Naive B cell (primary cell): Measurements from ENCODE around the gene KIAA0513. TPM values are rescaled to one million over a fixed set of nuclear protein-coding genes. Genes with fewer than 3 reads are reported as not detected.

Experiments
- ATAC-seq, 2 donors: fragments of 150-1000 bp; cut with Tn5 transposase; 2 replicates each; pipeline ENCODE4 v1.10.0; 2021; ENCODE audit warnings: low read depth in 2 of 2, mild to moderate bottlenecking in 2 of 2, moderate library complexity in 2 of 2
- DNase-seq: peaks from one replicate; pipeline ENCODE4 v3.0.0; 2022
- H3K27ac Mint-ChIP-seq, 6 donors: one replicate each; pipeline ENCODE4 v1.8.0; 2020 to 2022; ENCODE audit warnings: mild to moderate bottlenecking in 6 of 6, mixed read lengths in 6 of 6, moderate library complexity in 5 of 6, inconsistent platforms in 2 of 6
- H3K27me3 Mint-ChIP-seq, 3 donors: one replicate each; pipeline ENCODE4 v1.8.0; 2021 to 2022; ENCODE audit warnings: mixed read lengths in 3 of 3, mild to moderate bottlenecking in 1 of 3
- H3K36me3 Mint-ChIP-seq, 2 donors: one replicate each; pipeline ENCODE4 v1.8.0; 2020 to 2022; ENCODE audit warnings: mixed read lengths in 2 of 2, inconsistent platforms in 1 of 2, mild to moderate bottlenecking in 1 of 2
- H3K4me1 Mint-ChIP-seq, 3 donors: one replicate each; pipeline ENCODE4 v1.8.0; 2020 to 2022; ENCODE audit warnings: mixed read lengths in 3 of 3, inconsistent platforms in 1 of 3, mild to moderate bottlenecking in 1 of 3, moderate library complexity in 1 of 3
- H3K4me3 Mint-ChIP-seq, 8 donors: one replicate each; pipeline ENCODE4 v1.8.0; 2020 to 2022; ENCODE audit warnings: mild to moderate bottlenecking in 8 of 8, mixed read lengths in 8 of 8, moderate library complexity in 8 of 8, inconsistent platforms in 2 of 8
- H3K9me3 Mint-ChIP-seq, 7 donors: one replicate each; pipeline ENCODE4 v1.8.0; 2020 to 2022; ENCODE audit warnings: mixed read lengths in 7 of 7, mild to moderate bottlenecking in 5 of 7, inconsistent platforms in 2 of 7, moderate library complexity in 1 of 7
- polyA plus RNA-seq, 6 donors: library from polyadenylated mRNA; unstranded; fragments of 300-500 nt; fragmentation: Illumina TruSeq; gene quantifications; one replicate each; pipeline ENCODE4 v1.2.3, GENCODE V29; 2021; ENCODE audit warnings: low read depth in 6 of 6

The KIAA0513 gene
- polyA plus RNA-seq, 6 donors from 2014 or later = 0.89 to 3.1 (median 1.3) TPM

GRCh38 chr16:85064186-85064585 lies 36.6 kb downstream of the KIAA0513 start:
- Mint-ChIP-seq H3K4me1 (peaks cover 10 to 18% (median 13%) of the 10 kb centered on the region in 3 donors), H3K4me3 (no peak overlapping the region), H3K27ac (no peak overlapping the region), H3K9me3 (no peaks in the 10 kb centered on the region), H3K27me3 (peaks cover 10 to 11% (median 10%) of the 10 kb centered on the region in 3 donors), H3K36me3 (no peaks in the 10 kb centered on the region)
- no peak for ATAC-seq
- DNase-seq = no peak

GRCh38 chr16:85065099-85065498 lies 37.5 kb downstream of the KIAA0513 start:
- H3K36me3 Mint-ChIP-seq = no peaks in the 10 kb centered on the region
- H3K27me3 Mint-ChIP-seq = peaks cover 10 to 11% (median 10%) of the 10 kb centered on the region in 3 donors
- DNase-seq (no peak), ATAC-seq (no peak)
- H3K27ac Mint-ChIP-seq = no peak overlapping the region
- peaks cover 10 to 18% (median 13%) of the 10 kb centered on the region in 3 donors for H3K4me1 Mint-ChIP-seq
- H3K9me3 Mint-ChIP-seq = no peaks in the 10 kb centered on the region
- no peak overlapping the region for H3K4me3 Mint-ChIP-seq

DNA sequence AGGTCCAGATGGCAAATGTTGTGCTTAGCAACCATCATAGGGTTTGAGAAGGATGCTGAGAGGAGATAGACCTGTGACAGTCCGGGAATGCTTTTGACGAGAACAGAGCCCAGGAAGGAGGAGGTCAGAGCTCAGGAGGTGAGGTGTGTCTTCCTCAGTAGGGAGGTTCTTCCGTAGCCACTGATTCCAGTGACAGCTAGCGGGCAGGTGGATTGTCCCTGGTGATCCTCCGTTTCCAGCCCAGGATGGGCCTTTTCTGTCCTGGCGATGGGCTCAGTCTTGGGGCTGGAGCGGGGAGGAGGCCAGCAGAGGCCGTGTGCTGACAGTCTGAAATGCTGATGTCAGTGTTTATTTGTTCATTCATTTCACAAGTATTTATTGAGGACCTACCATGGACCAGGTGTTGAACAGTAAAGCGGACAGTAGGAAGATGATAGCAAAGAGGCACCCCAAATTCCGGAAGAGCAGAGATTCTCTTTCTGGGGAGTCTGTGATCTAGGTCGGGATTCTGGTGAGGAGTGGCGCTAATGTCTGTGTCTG lies 38.8 kb downstream of the KIAA0513 start:
- Mint-ChIP-seq H3K27me3 (peaks cover 7 to 11% (median 10%) of the 10 kb centered on the region in 3 donors), H3K4me3 (no peak overlapping the region), H3K36me3 (no peaks in the 10 kb centered on the region), H3K27ac (no peak overlapping the region), H3K9me3 (no peaks in the 10 kb centered on the region), H3K4me1 (peaks cover 9 to 15% (median 9%) of the 10 kb centered on the region in 3 donors)
- no peak for ATAC-seq
- no peak for DNase-seq

DNA sequence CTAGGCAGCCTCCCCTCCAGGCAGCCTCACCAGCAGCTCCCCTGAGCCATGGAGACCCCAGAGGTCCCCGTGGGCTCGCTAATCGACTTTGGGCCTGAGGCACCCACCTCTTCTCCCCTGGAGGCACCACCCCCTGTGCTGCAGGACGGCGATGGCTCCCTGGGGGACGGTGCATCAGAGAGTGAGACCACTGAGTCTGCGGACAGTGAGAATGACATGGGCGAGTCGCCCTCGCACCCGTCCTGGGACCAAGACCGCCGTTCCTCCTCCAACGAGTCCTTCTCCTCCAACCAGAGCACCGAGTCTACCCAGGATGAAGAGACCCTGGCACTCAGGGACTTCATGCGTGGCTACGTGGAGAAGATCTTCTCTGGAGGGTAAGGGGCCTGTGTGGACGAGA lies 39.4 kb downstream of the KIAA0513 start:
- Mint-ChIP-seq H3K27ac (no peak overlapping the region), H3K9me3 (no peaks in the 10 kb centered on the region), H3K27me3 (peaks cover 4 to 11% (median 10%) of the 10 kb centered on the region in 3 donors), H3K36me3 (no peaks in the 10 kb centered on the region), H3K4me1 (peaks cover 3 to 11% (median 4%) of the 10 kb centered on the region in 3 donors), H3K4me3 (no peak overlapping the region)
- no peak for ATAC-seq
- DNase-seq = no peak

DNA sequence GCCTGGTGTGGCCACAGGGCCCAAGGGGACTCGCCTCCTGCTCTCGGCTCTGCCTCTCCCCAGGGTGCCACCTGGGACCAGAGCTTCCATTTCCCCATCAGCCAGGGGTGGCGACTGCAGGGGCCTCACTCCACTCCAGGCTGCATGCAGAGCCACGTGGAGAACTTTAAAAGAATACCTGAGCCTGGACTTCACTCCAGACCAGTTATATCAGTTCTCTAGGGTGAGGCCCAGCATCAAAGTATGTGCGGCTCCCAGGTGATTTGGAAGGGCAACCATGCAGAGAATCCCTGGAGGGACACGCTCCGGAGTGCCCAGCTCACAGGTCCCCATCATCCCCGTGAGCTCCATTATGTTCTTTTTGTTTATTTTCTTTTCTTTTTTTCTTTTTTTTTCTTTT lies 39.8 kb downstream of the KIAA0513 start:
- H3K27ac Mint-ChIP-seq = no peak overlapping the region
- no peaks in the 10 kb centered on the region for H3K36me3 Mint-ChIP-seq
- DNase-seq = no peak
- H3K9me3 Mint-ChIP-seq = no peaks in the 10 kb centered on the region
- H3K4me3 Mint-ChIP-seq = no peak overlapping the region
- peaks cover 0 to 6% (median 3%) of the 10 kb centered on the region in 3 donors for H3K4me1 Mint-ChIP-seq
- H3K27me3 Mint-ChIP-seq = peaks cover 0 to 11% (median 10%) of the 10 kb centered on the region in 3 donors
- no peak for ATAC-seq

- no peak for DNase-seq
- Mint-ChIP-seq H3K4me3 (no peak overlapping the region), H3K36me3 (no peaks in the 10 kb centered on the region), H3K27me3 (peaks cover 0 to 11% (median 10%) of the 10 kb centered on the region in 3 donors), H3K4me1 (peaks cover 0 to 3% (median 3%) of the 10 kb centered on the region in 3 donors), H3K9me3 (no peaks in the 10 kb centered on the region), H3K27ac (no peak overlapping the region)
- no peak for ATAC-seq
These were observed 41.2 kb downstream of the KIAA0513 start for GRCh38 chr16:85068746-85069145.

DNA sequence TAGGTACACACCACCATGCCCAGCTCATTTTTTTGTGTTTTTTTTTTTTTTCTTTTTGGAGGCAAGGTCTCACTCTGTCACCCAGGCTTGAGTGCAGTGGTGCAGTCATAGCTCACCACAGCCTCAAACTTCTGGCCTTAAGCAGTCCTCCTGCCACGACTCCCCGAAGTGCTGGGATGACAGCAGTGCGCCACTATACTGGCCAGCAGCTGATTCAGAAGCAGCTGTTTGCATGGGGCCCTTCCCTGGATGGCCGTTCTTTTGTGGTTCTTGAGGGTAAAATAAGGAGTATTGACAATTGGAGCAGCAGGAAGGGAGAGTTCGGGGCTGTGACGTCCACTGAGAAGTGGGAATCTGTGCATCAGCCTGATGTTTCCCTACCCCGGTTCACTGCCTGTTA lies 41.6 kb downstream of the KIAA0513 start:
- no peak for DNase-seq
- no peaks in the 10 kb centered on the region for H3K9me3 Mint-ChIP-seq
- H3K4me3 Mint-ChIP-seq = no peak overlapping the region
- no peak for ATAC-seq
- H3K27ac Mint-ChIP-seq = no peak overlapping the region
- H3K36me3 Mint-ChIP-seq = no peaks in the 10 kb centered on the region
- H3K4me1 Mint-ChIP-seq = peaks cover 0 to 3% (median 3%) of the 10 kb centered on the region in 3 donors
- peaks cover 0 to 11% (median 10%) of the 10 kb centered on the region in 3 donors for H3K27me3 Mint-ChIP-seq

DNA sequence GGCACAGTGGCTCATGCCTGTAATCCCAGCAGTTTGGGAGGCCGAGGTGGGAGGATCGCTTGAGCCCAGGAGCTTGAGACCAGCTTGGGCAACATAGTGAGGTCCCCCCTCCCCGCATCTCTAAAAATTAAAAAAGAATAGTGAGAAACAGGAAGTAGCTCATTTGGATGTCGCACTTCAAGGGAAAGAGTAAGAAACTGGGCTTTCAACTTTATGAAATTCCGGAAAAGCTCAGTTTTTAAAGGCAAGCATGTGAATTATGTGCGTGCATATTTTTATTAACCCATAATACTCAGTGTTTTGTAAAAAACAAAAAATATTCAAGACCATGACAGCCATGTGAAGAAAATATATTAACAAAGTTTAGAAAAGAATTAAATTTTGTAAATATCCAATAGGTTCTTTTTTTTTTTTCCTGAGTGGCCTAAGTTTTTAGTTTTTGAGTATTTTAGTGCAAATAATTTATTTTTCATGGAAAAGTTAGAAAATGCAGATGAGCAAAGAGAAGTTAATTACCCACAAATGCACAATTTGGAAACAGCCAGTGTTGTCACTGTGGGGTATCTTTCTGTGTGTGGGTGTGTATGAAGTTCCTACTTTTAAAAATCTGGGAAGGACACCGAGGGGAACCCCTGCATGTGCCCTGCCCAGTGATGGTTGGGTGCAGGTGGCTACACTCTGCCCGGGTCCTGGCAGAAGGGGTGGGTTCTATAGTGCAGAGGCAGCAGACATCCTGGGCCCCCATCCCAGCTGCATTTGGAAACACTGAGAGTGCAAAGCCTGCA lies 44.7 kb downstream of the KIAA0513 start:
- ATAC-seq (no peak), DNase-seq (no peak)
- Mint-ChIP-seq H3K4me3 (no peak overlapping the region), H3K36me3 (no peaks in the 10 kb centered on the region), H3K27me3 (peaks cover 0 to 15% (median 10%) of the 10 kb centered on the region in 3 donors), H3K4me1 (peaks cover 3 to 12% (median 8%) of the 10 kb centered on the region in 3 donors), H3K27ac (no peak overlapping the region), H3K9me3 (no peaks in the 10 kb centered on the region)

DNA sequence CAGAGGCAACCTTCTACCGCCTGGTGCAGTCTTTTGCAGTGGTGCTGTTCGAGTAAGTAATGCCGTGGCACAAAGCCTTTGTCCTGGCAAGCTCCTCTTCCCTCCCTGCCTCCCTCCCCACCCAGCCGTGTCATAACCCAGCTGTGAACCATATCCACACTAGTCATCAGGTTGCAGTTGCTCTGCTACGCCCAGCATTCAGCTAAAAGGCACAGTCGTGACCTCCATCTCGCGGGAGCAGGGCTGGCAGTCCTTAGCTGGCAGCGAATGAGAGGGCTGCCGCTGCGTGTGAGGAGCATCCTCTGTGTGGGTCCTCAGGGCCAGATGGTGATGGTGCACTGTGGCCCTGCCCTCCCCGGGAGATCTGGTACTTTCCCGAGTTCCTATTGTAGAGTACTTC lies 45.4 kb downstream of the KIAA0513 start:
- Mint-ChIP-seq H3K4me1 (peaks cover 3 to 13% (median 8%) of the 10 kb centered on the region in 3 donors), H3K27ac (no peak overlapping the region), H3K9me3 (no peaks in the 10 kb centered on the region), H3K36me3 (no peaks in the 10 kb centered on the region), H3K4me3 (no peak overlapping the region), H3K27me3 (peaks cover 0 to 22% (median 17%) of the 10 kb centered on the region in 3 donors)
- DNase-seq (no peak), ATAC-seq (no peak)

DNA sequence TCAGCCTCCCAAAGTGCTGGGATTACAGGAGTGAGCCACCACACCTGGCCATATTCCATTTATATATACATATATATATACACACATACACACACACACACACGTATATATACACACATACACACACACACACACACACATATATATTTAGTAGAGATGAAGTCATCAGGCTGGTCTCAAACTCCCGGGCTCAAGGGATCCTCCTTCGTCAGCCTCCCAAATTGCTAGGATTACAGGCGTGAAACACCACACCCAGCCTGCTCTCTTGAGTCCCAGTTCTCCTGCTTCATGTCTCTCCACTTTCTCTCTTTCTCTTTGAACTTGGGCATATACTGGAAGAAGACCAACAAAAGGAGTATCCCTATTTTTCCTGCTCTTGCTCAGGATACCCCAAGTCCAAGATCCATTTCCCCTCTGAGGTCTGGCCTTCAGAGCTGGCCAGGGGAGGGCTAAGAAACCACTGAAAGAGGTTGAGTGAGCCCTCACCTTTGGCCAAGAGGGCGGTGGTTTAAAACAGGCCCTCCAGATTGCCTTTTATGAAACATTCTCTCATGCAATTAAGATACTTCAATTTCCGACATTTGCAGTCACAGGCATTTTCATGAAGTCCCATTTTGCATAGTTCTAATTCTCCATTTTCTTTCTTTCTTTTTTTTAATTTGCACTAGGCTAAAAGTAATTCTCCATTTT lies 46.8 kb downstream of the KIAA0513 start:
- H3K4me1 Mint-ChIP-seq = peaks cover 3 to 13% (median 8%) of the 10 kb centered on the region in 3 donors
- H3K4me3 Mint-ChIP-seq = no peak overlapping the region
- DNase-seq = no peak
- H3K27ac Mint-ChIP-seq = no peak overlapping the region
- H3K9me3 Mint-ChIP-seq = no peaks in the 10 kb centered on the region
- H3K27me3 Mint-ChIP-seq = peaks cover 0 to 28% (median 18%) of the 10 kb centered on the region in 3 donors
- H3K36me3 Mint-ChIP-seq = no peaks in the 10 kb centered on the region
- ATAC-seq = no peak

GRCh38 chr16:85075236-85075924 lies 47.8 kb downstream of the KIAA0513 start:
- Mint-ChIP-seq H3K9me3 (no peaks in the 10 kb centered on the region), H3K4me1 (peaks cover 3 to 13% (median 8%) of the 10 kb centered on the region in 3 donors), H3K27ac (no peak overlapping the region), H3K27me3 (peaks cover 0 to 28% (median 18%) of the 10 kb centered on the region in 3 donors), H3K4me3 (no peak overlapping the region), H3K36me3 (no peaks in the 10 kb centered on the region)
- ATAC-seq (no peak), DNase-seq (no peak)

DNA sequence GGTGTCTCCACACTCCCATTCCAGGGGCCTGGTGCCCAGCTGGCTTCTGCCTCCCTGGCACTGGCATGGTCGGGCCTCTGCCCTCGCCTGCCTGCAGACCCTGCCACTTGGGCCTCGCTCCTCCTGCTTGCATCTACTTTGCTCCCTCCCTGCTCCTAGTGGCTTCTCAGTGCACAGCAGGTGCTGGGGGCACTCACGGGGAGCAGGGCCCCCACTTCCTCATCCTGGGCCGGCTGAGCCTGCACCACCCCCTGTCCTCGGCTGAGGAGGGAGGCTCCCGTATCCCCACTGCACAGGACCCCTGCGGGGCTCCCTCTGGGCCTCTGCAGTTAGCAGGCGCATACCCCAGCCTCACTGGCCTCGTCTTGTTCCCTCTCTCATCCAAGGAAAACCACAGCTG lies 49.4 kb downstream of the KIAA0513 start:
- Mint-ChIP-seq H3K36me3 (no peaks in the 10 kb centered on the region), H3K4me1 (peaks cover 4 to 10% (median 8%) of the 10 kb centered on the region in 3 donors), H3K4me3 (peak overlapping the region in 1 of 8 donors; percentile 69), H3K27ac (no peak overlapping the region), H3K27me3 (peaks cover 0 to 28% (median 22%) of the 10 kb centered on the region in 3 donors), H3K9me3 (no peaks in the 10 kb centered on the region)
- ATAC-seq (peak; percentile 45 to 75), DNase-seq (no peak)

GRCh38 chr16:85077576-85078125 lies 50.1 kb downstream of the KIAA0513 start:
- Mint-ChIP-seq H3K27me3 (peaks cover 0 to 28% (median 22%) of the 10 kb centered on the region in 3 donors), H3K36me3 (no peaks in the 10 kb centered on the region), H3K27ac (no peak overlapping the region), H3K4me1 (peaks cover 10 to 15% (median 14%) of the 10 kb centered on the region in 3 donors), H3K9me3 (no peaks in the 10 kb centered on the region), H3K4me3 (no peak overlapping the region)
- DNase-seq (no peak), ATAC-seq (no peak)
